HG03108 (cell line): ENCODE measurements around the gene ZNF611.
"Not testable (repeated sequence)": the region's sequence is repeated elsewhere in the genome, so short reads cannot be mapped to it uniquely, and the experiment has no call there.

Experiments
- ATAC-seq: cut with Tn5 transposase; IDR thresholded peaks from one replicate; pipeline ENCODE4 v1.9.1; 2021; ENCODE audit warnings: moderate library complexity; ENCODE audit not compliant: unreplicated experiment

Gene ZNF611

DNA sequence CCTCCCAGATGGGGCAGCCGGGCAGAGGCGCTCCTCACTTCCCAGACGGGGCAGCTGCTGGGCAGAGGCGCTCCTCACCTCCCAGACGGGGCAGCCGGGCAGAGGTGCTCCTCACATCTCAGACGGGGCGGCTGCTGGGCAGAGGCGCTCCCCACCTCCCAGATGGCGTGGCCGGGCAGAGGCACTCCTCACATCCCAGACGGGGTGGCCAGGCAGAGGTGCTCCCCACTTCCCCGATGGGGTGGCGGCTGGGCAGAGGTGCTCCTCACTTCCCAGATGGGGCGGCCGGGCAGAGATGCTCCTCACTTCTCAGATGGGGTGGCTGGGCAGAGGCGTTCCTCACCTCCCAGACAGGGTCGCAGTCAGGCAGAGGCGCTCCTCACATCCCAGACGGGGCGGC, 14.3 kb downstream of the ZNF611 start:
- ATAC-seq: not testable (repeated sequence)

DNA sequence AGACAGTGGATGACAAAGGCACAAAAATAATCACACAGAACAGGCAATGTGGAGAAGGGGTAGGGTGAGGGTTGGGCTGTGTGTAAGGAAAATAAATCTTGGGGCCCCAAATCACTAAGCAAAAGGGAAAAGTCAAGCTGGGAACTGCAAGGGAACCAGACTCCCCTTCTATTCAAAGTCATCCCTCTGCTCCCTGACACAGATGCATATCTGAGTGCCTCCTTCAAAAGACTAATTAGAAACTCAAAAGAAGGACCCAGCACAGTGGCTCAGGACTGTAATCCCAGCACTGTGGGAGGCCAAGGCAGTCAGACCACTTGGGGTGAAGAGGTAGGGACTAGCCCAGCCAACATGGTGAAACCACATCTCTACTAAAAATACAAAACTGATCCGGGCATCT, 18.3 kb downstream of the ZNF611 start:
- ATAC-seq: no peak

DNA sequence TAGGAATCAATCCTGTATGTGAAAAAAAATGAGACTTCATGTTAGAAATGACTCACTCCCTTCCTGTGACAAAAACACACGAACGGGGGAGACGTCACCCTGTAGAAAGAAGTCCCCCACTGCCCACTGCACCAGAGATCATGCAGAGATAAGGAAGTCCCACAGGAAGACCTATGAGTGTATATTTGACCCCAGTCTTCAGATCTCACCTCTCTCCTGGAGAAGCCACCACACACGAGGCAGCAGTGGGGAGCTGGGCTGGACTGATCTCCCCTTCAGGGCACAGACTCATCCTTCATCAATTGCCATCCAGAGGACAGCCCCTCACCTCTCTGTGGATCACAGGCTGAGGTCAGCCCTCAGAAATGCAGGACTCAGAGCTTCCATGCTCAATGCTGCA, 18.9 kb downstream of the ZNF611 start:
- ATAC-seq: not testable (repeated sequence)

DNA sequence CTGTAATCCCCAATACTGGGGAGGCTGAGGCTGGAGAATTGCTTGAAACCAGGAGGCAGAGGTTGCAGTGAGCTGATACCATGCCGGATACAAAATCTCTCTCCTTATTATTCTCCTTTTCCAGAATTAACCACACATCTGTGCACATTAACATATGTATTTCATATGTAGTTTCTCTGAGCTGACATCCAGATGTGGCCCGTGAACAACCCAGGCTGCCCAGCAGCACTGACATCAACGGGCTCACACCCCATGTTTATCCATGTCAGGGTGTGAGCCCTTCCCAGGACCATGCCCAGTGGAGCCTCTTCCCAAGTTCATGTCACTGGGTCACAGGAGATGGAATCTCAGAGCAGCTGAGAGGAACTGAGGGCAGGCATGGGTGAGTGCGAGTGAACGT, 19.5 kb downstream of the ZNF611 start:
- ATAC-seq: not testable (repeated sequence)

DNA sequence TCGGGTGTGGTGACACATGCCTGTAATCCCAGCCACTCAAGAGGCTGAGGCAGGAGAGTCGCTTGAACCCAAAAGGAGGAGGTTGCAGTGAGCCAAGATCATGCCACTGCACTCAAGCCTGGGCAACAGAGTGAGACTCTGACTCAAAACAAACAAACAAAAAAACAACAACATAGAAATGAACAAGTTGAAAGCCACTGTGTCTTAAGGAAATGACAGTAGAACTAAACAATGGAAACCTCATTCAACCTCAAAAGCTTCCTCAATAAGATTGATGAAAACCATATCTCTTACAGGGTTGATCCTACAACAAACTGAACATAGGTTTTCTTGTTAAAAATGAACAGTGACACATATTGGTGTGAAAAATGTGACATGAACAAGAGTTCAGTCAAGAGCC, 21.8 kb downstream of the ZNF611 start:
- not testable (repeated sequence) for ATAC-seq

- ATAC-seq: not testable (repeated sequence)
Measured at GRCh38 chr19:52711661-52712060, 23.2 kb downstream of the ZNF611 start.

GRCh38 chr19:52710538-52710937, 24.3 kb downstream of the ZNF611 start:
- no peak for ATAC-seq

DNA sequence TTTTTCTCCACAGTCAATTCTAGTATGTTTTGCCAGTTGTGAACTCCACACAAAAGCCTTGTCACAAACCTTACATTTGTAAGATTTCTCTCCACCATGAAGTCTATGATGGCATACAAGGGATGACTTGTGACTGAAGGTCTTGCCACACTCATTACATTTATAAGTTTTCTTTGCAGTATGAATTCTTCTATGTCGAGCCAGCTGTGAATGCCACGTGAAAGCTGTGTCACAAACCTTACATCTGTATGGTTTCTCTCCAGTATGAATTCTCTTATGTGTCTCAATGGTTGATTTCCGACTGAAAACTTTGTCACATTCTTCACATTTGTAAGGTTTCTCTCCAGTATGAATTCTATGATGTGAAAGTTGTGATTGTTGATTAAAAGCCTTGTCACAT, 29.2 kb downstream of the ZNF611 start:
- ATAC-seq: not testable (repeated sequence)

GRCh38 chr19:52703917-52704316, 30.9 kb downstream of the ZNF611 start:
- no peak for ATAC-seq

DNA sequence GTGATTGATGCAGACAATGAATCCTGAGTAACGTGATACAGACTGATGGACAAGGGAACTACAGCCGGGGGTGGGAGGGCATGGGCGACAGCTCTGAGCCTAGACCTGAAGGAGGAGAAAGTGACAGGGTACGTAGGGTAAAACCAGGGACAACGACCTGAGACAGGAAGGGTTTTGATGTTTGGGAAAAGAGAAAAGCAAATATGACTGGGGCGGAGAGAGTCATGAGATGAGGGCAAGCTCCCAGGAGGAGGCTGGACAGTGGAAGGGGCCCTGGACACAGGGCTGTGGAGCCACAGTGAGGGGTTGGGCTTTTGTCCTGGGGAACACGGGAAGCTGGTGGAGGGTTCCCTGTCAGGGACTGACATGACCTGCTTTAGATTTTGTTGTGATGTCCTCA, 34.2 kb downstream of the ZNF611 start:
- ATAC-seq: no peak

GRCh38 chr19:52699555-52699954, 35.3 kb downstream of the ZNF611 start:
- not testable (repeated sequence) for ATAC-seq

DNA sequence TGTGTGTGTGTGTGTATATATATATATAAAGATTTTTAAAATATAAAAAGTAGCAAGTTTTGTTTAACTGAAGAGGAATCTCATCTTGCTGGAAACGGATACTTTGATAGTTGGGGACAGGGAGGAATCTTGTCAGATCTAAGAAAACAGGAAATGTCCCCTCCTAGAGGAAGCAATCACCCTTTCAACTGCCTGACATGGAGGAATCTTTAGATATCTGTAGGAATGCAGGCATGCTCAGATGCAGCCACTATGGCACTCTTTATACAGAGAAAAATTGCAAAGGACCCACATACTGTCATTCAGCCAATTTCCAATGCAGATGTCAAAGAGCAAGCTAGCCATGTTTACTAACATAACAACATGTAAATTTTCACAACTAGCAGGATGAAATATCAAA, 38.8 kb downstream of the ZNF611 start:
- ATAC-seq: no peak

- no peak for ATAC-seq
Measured at GRCh38 chr19:52694921-52695320, 39.9 kb downstream of the ZNF611 start.

GRCh38 chr19:52694281-52694680, 40.6 kb downstream of the ZNF611 start:
- not testable (repeated sequence) for ATAC-seq

GRCh38 chr19:52692431-52693008, 42.3 kb downstream of the ZNF611 start:
- ATAC-seq: no peak

GRCh38 chr19:52691737-52692136, 43.1 kb downstream of the ZNF611 start:
- no peak for ATAC-seq

DNA sequence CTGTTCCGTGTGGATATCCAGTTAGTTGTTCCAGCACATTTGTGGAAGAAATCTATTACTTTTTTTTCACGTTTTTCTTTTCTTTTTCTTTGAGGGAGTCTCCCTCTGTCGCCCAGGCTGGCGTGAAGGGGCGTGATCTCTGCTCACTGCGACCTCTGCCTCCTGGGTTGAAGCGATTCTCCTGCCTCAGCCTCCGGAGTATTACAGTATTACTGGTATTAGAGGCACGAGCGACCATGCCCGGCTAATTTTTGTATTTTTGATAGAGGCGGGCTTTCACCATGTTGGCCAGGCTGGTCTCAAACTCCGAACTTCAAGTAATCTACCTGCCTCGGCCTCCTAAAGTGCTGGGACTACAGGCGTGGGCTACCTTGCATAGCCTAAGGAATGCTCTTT, 43.6 kb downstream of the ZNF611 start:
- ATAC-seq: no peak

DNA sequence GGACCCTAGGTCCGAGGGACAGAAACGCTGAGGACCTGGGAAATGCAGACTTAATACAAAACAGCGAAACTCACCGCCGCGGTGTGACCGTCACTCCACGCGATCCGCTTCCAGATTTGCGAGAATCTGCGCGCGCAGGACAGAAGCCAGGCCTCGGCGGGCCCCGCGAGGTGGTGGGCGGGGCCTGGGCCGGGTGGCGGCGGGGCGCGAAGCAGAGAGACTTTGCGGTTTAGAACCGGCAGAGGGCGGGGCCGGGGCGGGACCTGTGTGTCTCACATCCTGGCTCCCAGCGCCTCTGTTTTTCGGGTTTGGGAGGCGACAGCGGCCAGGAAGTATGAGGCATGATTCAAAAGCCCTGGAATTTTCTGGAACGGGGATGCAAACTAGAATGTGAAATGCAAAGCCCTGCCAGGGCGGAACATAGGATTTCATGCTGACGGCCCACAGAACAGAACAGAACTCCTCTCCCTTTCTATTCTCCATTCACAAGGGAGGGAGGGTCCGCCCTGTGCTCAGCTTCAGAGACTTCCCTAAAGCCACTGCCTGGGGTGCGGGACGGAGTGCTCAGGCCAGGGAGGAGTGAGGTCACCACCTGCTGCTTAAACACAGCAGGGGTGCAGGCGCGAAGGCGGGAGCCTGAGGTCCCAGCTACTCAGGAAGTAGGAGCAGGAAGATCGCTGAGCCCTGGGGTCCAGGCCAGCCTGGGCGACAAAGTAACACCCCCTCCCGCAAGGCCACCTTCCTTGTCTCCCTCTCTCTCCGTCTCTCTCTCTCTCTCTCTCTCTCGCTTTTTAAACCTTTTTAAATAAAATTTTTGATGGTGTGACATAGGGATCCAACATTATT, 44.3 kb downstream of the ZNF611 start:
- ATAC-seq: peak; percentile 75

DNA sequence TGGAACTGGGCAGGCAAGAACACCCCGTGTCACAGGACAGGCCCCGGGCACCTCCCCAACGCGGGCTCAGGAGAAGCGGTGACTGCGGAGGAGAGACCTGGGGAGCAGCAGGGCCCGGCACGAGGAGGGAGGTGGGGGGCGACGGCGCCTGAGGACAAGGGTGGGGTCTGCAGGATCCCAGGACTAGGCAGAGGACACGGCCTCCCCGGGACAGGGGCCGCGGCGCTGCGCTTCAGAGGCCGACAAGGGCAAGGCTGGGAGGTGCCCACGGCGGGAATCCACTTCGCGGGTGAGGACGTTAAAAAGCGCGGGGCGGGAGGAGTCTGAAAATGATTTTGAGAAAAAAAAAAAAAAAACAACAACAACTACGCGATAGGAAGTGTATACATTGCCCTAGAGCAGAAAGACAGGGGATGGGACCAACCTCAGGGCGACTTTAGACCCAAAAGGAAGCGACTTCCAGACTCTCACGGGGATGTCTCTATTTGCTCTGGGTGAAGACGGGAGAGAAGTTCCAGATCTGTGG, 44.9 kb downstream of the ZNF611 start:
- peak; percentile 22 for ATAC-seq

DNA sequence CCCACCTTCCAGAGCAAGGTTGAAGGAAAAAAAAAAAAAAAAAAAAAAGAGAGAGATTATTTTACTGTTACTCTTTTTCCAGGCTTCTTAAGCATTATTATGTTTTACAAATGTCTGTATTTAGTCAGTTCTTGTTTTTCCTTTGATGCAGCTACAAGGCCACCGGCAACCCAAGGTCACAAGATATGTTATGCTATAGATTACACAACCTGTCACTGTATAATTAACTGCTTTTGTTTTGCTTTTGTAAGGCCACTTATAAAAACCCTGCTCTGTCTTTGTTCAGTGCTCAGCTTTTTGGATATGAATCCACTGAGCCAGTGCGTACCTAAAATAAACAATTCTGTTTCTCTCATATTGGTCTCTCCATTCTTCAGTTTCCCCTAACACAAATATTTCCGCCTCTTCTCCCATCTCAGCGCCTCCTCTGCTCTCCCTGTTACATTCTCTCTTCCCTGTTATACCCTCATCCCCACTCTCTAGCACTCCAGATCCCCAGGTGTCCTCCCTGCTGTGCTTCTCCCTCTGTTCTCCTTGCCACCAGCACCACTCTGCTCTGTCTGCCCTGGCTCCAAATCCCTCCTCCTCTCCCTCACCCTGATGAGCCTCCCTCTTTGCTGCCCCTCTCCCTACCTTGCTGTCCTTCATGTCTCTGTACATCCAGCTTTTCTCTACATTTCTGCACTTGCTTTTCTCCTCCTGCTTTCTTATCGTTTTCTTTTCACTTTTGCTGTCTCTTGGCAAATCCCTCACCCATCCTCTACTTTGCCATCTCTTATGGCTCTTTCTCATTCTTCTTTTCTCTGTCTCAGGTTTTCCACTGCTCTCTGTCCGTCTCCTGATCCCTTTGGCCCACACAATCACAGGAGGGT, 45.7 kb downstream of the ZNF611 start:
- ATAC-seq: not testable (repeated sequence)

DNA sequence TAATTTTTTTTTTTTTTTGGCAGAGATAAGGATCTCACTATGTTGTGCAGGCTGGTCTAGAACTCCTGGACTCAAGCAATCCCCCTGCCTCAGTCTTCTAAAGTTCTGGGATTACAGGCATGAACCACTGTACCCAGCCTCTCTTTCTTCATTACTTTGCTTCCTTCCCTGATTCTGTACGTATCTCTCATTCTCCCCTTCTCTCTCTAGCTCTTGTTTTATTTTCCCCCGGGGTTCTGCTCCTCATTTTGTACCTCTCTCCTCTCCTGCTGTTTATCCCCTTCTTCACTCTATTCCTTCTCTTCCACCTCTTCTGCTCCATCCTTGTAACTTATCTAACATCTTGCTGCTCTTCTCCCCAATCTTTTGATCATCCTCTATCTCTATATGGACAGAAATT, 46.5 kb downstream of the ZNF611 start:
- ATAC-seq: no peak
